Thyroid gland (tissue), 4 donors: ENCODE data around the gene ZNF227.

ENCODE experiments used
- POLR2A ChIP-seq, 2 donors: fragments of 450-650 bp; IDR thresholded peaks; one replicate each; pipeline ENCODE4 v1.6.1; 2017; ENCODE audit warnings: antibody characterized with exemption in 2 of 2, mild to moderate bottlenecking in 2 of 2, moderate library complexity in 1 of 2
- TF ChIP-seq, protein P1 (sequence below), 6 experiments: fragments of 200-600 bp in 3 of 6; fragments of 450-650 bp in 3 of 6; sonication (generic) in 3 of 6; IDR thresholded peaks; one replicate each; pipeline ENCODE4 v1.5.1; 2016 to 2019; ENCODE audit warnings: antibody characterized with exemption in 6 of 6, mild to moderate bottlenecking in 2 of 6, inconsistent platforms in 1 of 6, moderate library complexity in 1 of 6

DNA sequence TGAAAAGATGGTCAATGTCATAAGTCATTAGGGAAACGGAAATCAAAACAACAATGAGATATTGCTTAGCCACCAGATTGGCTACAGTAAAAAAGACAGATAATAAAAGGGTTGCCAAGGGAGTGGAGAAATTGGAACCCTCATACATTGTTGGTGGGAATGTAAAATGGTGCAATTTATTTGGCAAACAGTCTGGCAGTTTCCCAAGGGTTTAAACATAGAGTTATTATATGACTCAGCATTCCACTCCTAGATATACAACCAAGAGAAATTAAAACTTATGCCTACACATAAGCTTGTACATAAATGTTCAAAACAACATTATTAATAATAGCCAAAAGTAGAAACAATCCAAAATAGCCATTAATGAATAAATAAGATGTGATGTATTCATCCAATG is 9.9 kb upstream of the ZNF227 start:
- TF ChIP-seq, protein P1, sequence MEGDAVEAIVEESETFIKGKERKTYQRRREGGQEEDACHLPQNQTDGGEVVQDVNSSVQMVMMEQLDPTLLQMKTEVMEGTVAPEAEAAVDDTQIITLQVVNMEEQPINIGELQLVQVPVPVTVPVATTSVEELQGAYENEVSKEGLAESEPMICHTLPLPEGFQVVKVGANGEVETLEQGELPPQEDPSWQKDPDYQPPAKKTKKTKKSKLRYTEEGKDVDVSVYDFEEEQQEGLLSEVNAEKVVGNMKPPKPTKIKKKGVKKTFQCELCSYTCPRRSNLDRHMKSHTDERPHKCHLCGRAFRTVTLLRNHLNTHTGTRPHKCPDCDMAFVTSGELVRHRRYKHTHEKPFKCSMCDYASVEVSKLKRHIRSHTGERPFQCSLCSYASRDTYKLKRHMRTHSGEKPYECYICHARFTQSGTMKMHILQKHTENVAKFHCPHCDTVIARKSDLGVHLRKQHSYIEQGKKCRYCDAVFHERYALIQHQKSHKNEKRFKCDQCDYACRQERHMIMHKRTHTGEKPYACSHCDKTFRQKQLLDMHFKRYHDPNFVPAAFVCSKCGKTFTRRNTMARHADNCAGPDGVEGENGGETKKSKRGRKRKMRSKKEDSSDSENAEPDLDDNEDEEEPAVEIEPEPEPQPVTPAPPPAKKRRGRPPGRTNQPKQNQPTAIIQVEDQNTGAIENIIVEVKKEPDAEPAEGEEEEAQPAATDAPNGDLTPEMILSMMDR (IDR thresholded peaks at IDR 0.05) = no peak
- no peak for TF ChIP-seq POLR2A (IDR thresholded peaks at IDR 0.05)
